ENCODE measurements around the gene EBLN1.

DNA sequence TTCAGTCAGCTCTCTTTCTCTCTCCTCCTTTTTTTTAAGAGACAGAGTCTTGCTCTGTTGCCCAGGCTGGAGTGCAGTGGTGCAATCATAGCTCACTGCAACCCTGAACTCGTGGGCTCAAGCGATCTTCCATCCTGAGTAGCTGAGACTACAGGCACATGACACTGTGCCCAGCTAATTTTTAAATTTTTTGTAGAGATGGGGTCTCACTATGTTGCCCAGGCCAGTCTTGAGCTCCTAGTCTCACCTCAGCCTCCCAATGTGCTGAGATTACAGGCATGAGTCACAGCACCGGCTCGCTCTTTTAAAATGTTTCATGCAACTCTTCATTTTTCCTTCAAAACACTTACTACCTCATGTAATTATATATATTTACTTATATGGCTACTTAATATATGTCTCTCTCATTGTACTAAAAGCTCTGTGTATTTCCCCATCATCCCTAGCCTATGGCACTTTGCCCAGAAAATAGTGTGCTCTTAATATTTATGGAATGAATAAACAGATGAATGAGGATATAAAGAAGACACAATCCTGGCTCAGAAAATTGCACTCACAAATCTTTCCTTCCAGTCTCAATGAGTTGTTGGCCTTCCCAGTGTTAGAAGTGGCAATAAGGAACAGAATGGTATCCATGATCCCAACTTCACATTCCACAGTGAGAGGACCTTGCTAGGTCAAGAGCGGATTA lies 33.9 kb downstream of the EBLN1 start:
- TF ChIP-seq, protein P1, sequence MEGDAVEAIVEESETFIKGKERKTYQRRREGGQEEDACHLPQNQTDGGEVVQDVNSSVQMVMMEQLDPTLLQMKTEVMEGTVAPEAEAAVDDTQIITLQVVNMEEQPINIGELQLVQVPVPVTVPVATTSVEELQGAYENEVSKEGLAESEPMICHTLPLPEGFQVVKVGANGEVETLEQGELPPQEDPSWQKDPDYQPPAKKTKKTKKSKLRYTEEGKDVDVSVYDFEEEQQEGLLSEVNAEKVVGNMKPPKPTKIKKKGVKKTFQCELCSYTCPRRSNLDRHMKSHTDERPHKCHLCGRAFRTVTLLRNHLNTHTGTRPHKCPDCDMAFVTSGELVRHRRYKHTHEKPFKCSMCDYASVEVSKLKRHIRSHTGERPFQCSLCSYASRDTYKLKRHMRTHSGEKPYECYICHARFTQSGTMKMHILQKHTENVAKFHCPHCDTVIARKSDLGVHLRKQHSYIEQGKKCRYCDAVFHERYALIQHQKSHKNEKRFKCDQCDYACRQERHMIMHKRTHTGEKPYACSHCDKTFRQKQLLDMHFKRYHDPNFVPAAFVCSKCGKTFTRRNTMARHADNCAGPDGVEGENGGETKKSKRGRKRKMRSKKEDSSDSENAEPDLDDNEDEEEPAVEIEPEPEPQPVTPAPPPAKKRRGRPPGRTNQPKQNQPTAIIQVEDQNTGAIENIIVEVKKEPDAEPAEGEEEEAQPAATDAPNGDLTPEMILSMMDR (CRISPR knock-in tag; IDR thresholded peaks at IDR 0.05), result no peak
- no peak for TF ChIP-seq NFE2L1 (CRISPR knock-in tag; IDR thresholded peaks at IDR 0.05; ENCODE audit: borderline replicate concordance)
- TF ChIP-seq, protein P2, sequence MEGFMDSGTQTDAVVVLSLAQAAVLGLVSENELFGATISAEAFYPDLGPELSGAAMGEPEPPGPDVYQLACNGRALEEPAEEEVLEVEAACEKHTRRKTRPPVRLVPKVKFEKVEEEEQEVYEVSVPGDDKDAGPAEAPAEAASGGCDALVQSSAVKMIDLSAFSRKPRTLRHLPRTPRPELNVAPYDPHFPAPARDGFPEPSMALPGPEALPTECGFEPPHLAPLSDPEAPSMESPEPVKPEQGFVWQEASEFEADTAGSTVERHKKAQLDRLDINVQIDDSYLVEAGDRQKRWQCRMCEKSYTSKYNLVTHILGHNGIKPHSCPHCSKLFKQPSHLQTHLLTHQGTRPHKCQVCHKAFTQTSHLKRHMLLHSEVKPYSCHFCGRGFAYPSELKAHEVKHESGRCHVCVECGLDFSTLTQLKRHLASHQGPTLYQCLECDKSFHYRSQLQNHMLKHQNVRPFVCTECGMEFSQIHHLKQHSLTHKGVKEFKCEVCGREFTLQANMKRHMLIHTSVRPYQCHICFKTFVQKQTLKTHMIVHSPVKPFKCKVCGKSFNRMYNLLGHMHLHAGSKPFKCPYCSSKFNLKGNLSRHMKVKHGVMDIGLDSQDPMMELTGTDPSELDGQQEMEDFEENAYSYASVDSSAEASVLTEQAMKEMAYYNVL (CRISPR knock-in tag; IDR thresholded peaks at IDR 0.05; ENCODE audit: borderline replicate concordance), result no peak
- no peak for TF ChIP-seq TARDBP (CRISPR knock-in tag; IDR thresholded peaks at IDR 0.05)
- no peak for TF ChIP-seq MBD4 (IDR thresholded peaks at IDR 0.05; ENCODE audit: borderline replicate concordance, low read length)
